CD14-positive monocyte (primary cell): Measurements from ENCODE around the gene POMGNT2. TPM values are rescaled to one million over a fixed set of nuclear protein-coding genes. Genes with fewer than 3 reads are reported as not detected.

ENCODE experiments used
- DNase-seq, 3 donors: peaks; one replicate each; pipeline ENCODE4 v3.0.0-alpha.2; 2011 to 2022
- H2AFZ ChIP-seq: 2 replicates; pipeline ENCODE4 v1.6.0; 2012; ENCODE audit warnings: mild to moderate bottlenecking, low read depth, low read length, inconsistent platforms; ENCODE audit not compliant: insufficient read depth, poor library complexity, severe bottlenecking
- H3K27ac ChIP-seq, 2 donors: 1 replicate in 1 of 2; 2 replicates in 1 of 2; pipeline ENCODE4 v1.5.1; 2012 to 2013; ENCODE audit warnings: low read length in 2 of 2, control low read depth in 1 of 2, inconsistent platforms in 1 of 2, low read depth in 1 of 2, mild to moderate bottlenecking in 1 of 2
- H3K27me3 ChIP-seq, 2 donors: one replicate each; pipeline versions ENCODE4 v1.6.0 to v1.6.1; 2011 to 2013; ENCODE audit warnings: low read length in 2 of 2; ENCODE audit not compliant: control insufficient read depth in 2 of 2, insufficient read depth in 2 of 2
- H3K36me3 ChIP-seq, 2 donors: replicated peaks in 1 of 2; 1 replicate in 1 of 2; 2 replicates in 1 of 2; pipeline versions ENCODE4 v1.5.1 to v1.6.1; 2012 to 2013; ENCODE audit warnings: low read length in 2 of 2, control low read depth in 1 of 2, inconsistent platforms in 1 of 2, mild to moderate bottlenecking in 1 of 2; ENCODE audit not compliant: insufficient read depth in 2 of 2, control insufficient read depth in 1 of 2
- H3K4me1 ChIP-seq, 2 donors: 1 replicate in 1 of 2; 2 replicates in 1 of 2; pipeline versions ENCODE4 v1.5.1 to v1.6.1; 2012 to 2013; ENCODE audit warnings: low read length in 2 of 2, control low read depth in 1 of 2, inconsistent platforms in 1 of 2, mild to moderate bottlenecking in 1 of 2, moderate library complexity in 1 of 2; ENCODE audit not compliant: insufficient read depth in 2 of 2, control insufficient read depth in 1 of 2
- H3K4me2 ChIP-seq: replicated peaks from 2 replicates; pipeline ENCODE3; 2012; ENCODE audit warnings: low read length, moderate library complexity, mild to moderate bottlenecking; ENCODE audit not compliant: poor library complexity, severe bottlenecking; ENCODE audit errors: extremely low read depth
- H3K4me3 ChIP-seq, 3 experiments: fragments of 200-600 bp in 1 of 3; sonication (generic) in 1 of 3; replicated peaks in 1 of 3; 1 replicate in 2 of 3; 2 replicates in 1 of 3; pipeline ENCODE4 v1.5.1; 2011 to 2013; ENCODE audit warnings: low read length in 3 of 3, mild to moderate bottlenecking in 3 of 3, control low read depth in 2 of 3, low read depth in 2 of 3, inconsistent platforms in 1 of 3, moderate library complexity in 1 of 3
- H3K79me2 ChIP-seq: 2 replicates; pipeline ENCODE4 v1.6.0; 2012; ENCODE audit warnings: mild to moderate bottlenecking, control low read depth, inconsistent platforms, low read length, moderate library complexity; ENCODE audit not compliant: insufficient read depth
- H3K9ac ChIP-seq: 2 replicates; pipeline ENCODE4 v1.6.0; 2017; ENCODE audit warnings: low read length, mild to moderate bottlenecking; ENCODE audit not compliant: insufficient read depth, poor library complexity, severe bottlenecking
- H3K9me3 ChIP-seq, 2 donors: replicated peaks in 1 of 2; 1 replicate in 1 of 2; 2 replicates in 1 of 2; pipeline versions ENCODE4 v1.5.1 to v1.6.1; 2012 to 2013; ENCODE audit warnings: low read length in 2 of 2, control low read depth in 1 of 2; ENCODE audit not compliant: control insufficient read depth in 1 of 2, insufficient read depth in 1 of 2
- H4K20me1 ChIP-seq: 2 replicates; pipeline ENCODE4 v1.6.0; 2012; ENCODE audit warnings: mild to moderate bottlenecking, low read length, control low read depth, moderate library complexity; ENCODE audit not compliant: insufficient read depth
- H3K27ac Mint-ChIP-seq, 7 donors: one replicate each; pipeline ENCODE4 v1.8.0; 2020; ENCODE audit warnings: mild to moderate bottlenecking in 7 of 7, mixed read lengths in 7 of 7, moderate library complexity in 6 of 7, inconsistent platforms in 2 of 7
- H3K27me3 Mint-ChIP-seq, 3 donors: one replicate each; pipeline ENCODE4 v1.8.0; 2021 to 2022; ENCODE audit warnings: low read depth in 3 of 3, mild to moderate bottlenecking in 3 of 3, mixed read lengths in 3 of 3, moderate library complexity in 3 of 3, inconsistent platforms in 1 of 3
- H3K36me3 Mint-ChIP-seq, 2 donors: one replicate each; pipeline ENCODE4 v1.8.0; 2020; ENCODE audit warnings: mixed read lengths in 2 of 2, inconsistent platforms in 1 of 2, mild to moderate bottlenecking in 1 of 2
- H3K4me1 Mint-ChIP-seq: one replicate; pipeline ENCODE4 v1.8.0; 2020; ENCODE audit warnings: mild to moderate bottlenecking, mixed read lengths
- H3K4me3 Mint-ChIP-seq, 2 donors: one replicate each; pipeline ENCODE4 v1.8.0; 2020; ENCODE audit warnings: mild to moderate bottlenecking in 2 of 2, mixed read lengths in 2 of 2, moderate library complexity in 1 of 2
- H3K9me3 Mint-ChIP-seq, 7 donors: one replicate each; pipeline ENCODE4 v1.8.0; 2020 to 2022; ENCODE audit warnings: mixed read lengths in 7 of 7, mild to moderate bottlenecking in 6 of 7, moderate library complexity in 6 of 7, inconsistent platforms in 2 of 7
- CTCF ChIP-seq: fragments of 200-600 bp; IDR thresholded peaks from one replicate; pipeline ENCODE4 v1.8.0; 2022; ENCODE audit warnings: antibody characterized with exemption, mild to moderate bottlenecking
- WGBS: methylation state at CpG from one replicate; pipeline ENCODE4 v1.1.5; 2013; ENCODE audit warnings: missing lambda C conversion rate; ENCODE audit not compliant: insufficient coverage; 5-methylcytosine and 5-hydroxymethylcytosine counted together
- intact Hi-C, 2 donors: fragments of 100-400 bp; cut with micrococcal nuclease; formaldehyde crosslinking; loops; one replicate each; pipeline versions ENCODE4 v1.15.0 to v1.15.1; 2023
- polyA plus RNA-seq, 3 donors: library from polyadenylated mRNA; depleted of rRNA in 1 of 3; unstranded in 2 of 3; stranded (reverse) in 1 of 3; fragments of 300-500 nt in 2 of 3; fragments of >200 nt in 1 of 3; fragmentation: Illumina TruSeq in 2 of 3; gene quantifications; 1 replicate in 2 of 3; 2 replicates in 1 of 3; pipeline ENCODE4 v1.2.3, GENCODE V29; 2012 to 2021

The POMGNT2 gene
- polyA plus RNA-seq, 3 donors: 4.3 to 5.1 (median 4.4) TPM

DNA sequence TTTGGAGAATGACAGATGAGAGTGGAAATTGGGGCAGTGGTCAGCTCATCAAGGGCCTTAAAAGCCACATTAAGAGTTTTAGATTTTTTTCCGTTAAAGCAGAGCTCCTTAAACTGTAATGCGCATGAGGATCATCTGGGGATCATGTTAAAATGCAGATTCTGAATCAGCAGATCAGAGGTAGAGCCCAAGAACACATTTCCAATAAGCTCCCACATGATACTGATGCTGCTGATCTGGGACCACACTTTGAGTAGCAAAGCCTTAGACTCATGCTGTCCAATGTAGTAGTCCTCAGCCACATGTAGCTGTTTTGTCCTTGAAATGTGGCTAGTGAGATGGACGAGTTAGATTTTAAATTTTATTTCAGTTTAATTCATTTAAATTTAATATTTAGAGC lies 26.3 kb upstream of the POMGNT2 start:
- H3K4me1 ChIP-seq: no peaks in the 10 kb centered on the region
- no peaks in the 10 kb centered on the region for H3K27me3 ChIP-seq
- H3K27ac Mint-ChIP-seq: no peak overlapping the region
- H3K9me3 ChIP-seq: no peaks in the 10 kb centered on the region
- no peaks in the 10 kb centered on the region for H3K36me3 ChIP-seq
- H3K36me3 Mint-ChIP-seq: no peaks in the 10 kb centered on the region
- no peak for TF ChIP-seq CTCF
- 100% methylated on average over 2 of the region's 3 CpGs for WGBS
- H3K9me3 Mint-ChIP-seq: peaks cover 0 to 5% (median under 1%) of the 10 kb centered on the region in 7 donors
- peaks cover 0 to 3% (median 0%) of the 10 kb centered on the region in 3 donors for H3K27me3 Mint-ChIP-seq
- no peak overlapping the region for H3K27ac ChIP-seq
- no peak overlapping the region for H3K4me3 ChIP-seq
- H3K4me1 Mint-ChIP-seq: no peaks in the 10 kb centered on the region
- H2AFZ ChIP-seq: no peak overlapping the region
- DNase-seq: no peak
- no peaks in the 10 kb centered on the region for H3K79me2 ChIP-seq
- H3K4me2 ChIP-seq: no peak overlapping the region
- H3K4me3 Mint-ChIP-seq: no peak overlapping the region
- intact Hi-C loops: no loop called here
- no peaks in the 10 kb centered on the region for H4K20me1 ChIP-seq
- H3K9ac ChIP-seq: no peak overlapping the region

DNA sequence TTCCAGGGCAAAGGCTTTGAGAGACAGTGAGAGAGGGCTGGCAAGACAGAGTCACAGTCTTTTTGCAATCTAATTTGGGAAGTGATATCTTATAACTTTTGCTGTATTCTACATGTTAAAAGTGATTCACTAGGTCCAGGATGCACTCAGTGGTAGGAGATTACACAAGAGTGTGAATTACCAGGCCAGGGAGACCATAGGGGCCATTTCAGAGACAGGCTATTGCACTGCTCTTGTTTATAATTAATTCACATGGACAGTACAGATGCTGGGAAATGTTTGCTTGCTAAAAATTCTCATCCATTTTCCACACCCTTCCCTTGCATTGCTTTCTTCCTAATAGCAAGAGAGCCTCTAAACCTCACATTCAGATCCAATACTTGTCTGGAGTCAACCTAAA lies 22.6 kb upstream of the POMGNT2 start:
- no peak overlapping the region for H2AFZ ChIP-seq
- no peaks in the 10 kb centered on the region for H3K4me1 ChIP-seq
- H3K27ac ChIP-seq: no peak overlapping the region
- DNase-seq: no peak
- H3K27ac Mint-ChIP-seq: no peak overlapping the region
- H3K27me3 ChIP-seq: no peaks in the 10 kb centered on the region
- H3K9me3 Mint-ChIP-seq: peaks cover 0 to 8% (median 6%) of the 10 kb centered on the region in 7 donors
- no peaks in the 10 kb centered on the region for H3K36me3 Mint-ChIP-seq
- no peaks in the 10 kb centered on the region for H3K79me2 ChIP-seq
- H3K4me3 ChIP-seq: no peak overlapping the region
- no peaks in the 10 kb centered on the region for H3K4me1 Mint-ChIP-seq
- H3K9ac ChIP-seq: no peak overlapping the region
- H3K4me3 Mint-ChIP-seq: no peak overlapping the region
- intact Hi-C loops: no loop called here
- no peaks in the 10 kb centered on the region for H4K20me1 ChIP-seq
- no peaks in the 10 kb centered on the region for H3K36me3 ChIP-seq
- H3K9me3 ChIP-seq: peaks cover 0 to 2% of the 10 kb centered on the region in 2 donors
- no peak for TF ChIP-seq CTCF
- H3K4me2 ChIP-seq: no peak overlapping the region
- peaks cover 0 to 3% (median 0%) of the 10 kb centered on the region in 3 donors for H3K27me3 Mint-ChIP-seq
